Measurements from ENCODE around the gene EYS.

DNA sequence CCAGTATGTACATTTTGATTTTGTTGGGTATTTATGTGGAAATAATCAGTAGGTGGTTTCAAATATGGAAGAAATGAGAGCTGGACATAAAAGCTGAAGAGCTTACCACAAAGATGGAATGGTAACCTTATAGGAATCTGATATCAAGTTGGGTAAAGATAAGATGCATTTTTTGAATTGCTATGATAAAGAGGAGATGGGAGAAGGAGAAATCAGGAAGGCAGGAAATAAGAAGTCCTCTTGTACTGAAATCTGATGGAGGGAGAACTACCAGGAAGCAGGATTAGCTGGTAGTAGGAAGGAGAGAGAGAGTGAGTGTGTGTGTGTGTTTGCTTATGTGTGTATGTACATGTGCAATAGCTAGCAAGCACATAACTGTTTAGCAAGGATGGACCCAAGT, 1603.0 kb downstream of the EYS start:
- TF ChIP-seq, protein P1, sequence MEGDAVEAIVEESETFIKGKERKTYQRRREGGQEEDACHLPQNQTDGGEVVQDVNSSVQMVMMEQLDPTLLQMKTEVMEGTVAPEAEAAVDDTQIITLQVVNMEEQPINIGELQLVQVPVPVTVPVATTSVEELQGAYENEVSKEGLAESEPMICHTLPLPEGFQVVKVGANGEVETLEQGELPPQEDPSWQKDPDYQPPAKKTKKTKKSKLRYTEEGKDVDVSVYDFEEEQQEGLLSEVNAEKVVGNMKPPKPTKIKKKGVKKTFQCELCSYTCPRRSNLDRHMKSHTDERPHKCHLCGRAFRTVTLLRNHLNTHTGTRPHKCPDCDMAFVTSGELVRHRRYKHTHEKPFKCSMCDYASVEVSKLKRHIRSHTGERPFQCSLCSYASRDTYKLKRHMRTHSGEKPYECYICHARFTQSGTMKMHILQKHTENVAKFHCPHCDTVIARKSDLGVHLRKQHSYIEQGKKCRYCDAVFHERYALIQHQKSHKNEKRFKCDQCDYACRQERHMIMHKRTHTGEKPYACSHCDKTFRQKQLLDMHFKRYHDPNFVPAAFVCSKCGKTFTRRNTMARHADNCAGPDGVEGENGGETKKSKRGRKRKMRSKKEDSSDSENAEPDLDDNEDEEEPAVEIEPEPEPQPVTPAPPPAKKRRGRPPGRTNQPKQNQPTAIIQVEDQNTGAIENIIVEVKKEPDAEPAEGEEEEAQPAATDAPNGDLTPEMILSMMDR (IDR thresholded peaks at IDR 0.05 in 2 of 3, conservative IDR thresholded peaks at IDR 0.05 in 1 of 3; ENCODE audit: borderline replicate concordance in 1 of 3, insufficient read depth in 1 of 3, low read depth in 2 of 3, low read length in 2 of 3), result no peak
- TF ChIP-seq EGR1 (IDR thresholded peaks at IDR 0.05; ENCODE audit: low read depth), result no peak
- TF ChIP-seq, protein P2, sequence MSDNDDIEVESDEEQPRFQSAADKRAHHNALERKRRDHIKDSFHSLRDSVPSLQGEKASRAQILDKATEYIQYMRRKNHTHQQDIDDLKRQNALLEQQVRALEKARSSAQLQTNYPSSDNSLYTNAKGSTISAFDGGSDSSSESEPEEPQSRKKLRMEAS (IDR thresholded peaks at IDR 0.05), result no peak
- TF ChIP-seq POLR2AphosphoS5 (IDR thresholded peaks at IDR 0.05; ENCODE audit: low read depth, low read length), result no peak
- no peak for TF ChIP-seq SIN3A (IDR thresholded peaks at IDR 0.05; ENCODE audit: low read depth)
